ENCODE measurements around the gene GPR87.

The GPR87 gene

GRCh38 chr3:151316267-151316991 is at the start of gene GPR87:
GPR87 (minus strand) TSS chr3:151316820; CDS start chr3:151300100, 16,720 bp downstream.
- DNase-seq = no peak

GRCh38 chr3:151362751-151363174 is 46.1 kb upstream of the GPR87 start:
- DNase-seq = no peak

GRCh38 chr3:151357463-151357850 is 40.8 kb upstream of the GPR87 start:
- no peak for DNase-seq

GRCh38 chr3:151356794-151357462 is 40.3 kb upstream of the GPR87 start:
- no peak for DNase-seq

- no peak for DNase-seq
Measured at GRCh38 chr3:151351648-151352047, 35.0 kb upstream of the GPR87 start.

GRCh38 chr3:151351219-151351618 is 34.6 kb upstream of the GPR87 start:
- DNase-seq = no peak

GRCh38 chr3:151350656-151351055 is 34.0 kb upstream of the GPR87 start:
- no peak for DNase-seq

- no peak for DNase-seq
Measured at GRCh38 chr3:151347432-151347831, 30.8 kb upstream of the GPR87 start.

GRCh38 chr3:151346292-151346691 is 29.7 kb upstream of the GPR87 start:
- DNase-seq = no peak

- DNase-seq = no peak
Measured at GRCh38 chr3:151345859-151346258, 29.2 kb upstream of the GPR87 start.

GRCh38 chr3:151331696-151332095 is 15.1 kb upstream of the GPR87 start:
- no peak for DNase-seq

GRCh38 chr3:151330899-151331298 is 14.3 kb upstream of the GPR87 start:
- DNase-seq = no peak

GRCh38 chr3:151330379-151330778 is 13.8 kb upstream of the GPR87 start:
- DNase-seq = no peak

- no peak for DNase-seq
Measured at GRCh38 chr3:151329363-151329762, 12.7 kb upstream of the GPR87 start, which contains the start of gene P2RY13. P2RY13 (minus strand) TSS chr3:151329549; CDS start chr3:151329528, 21 bp downstream.

GRCh38 chr3:151328298-151328995 is 11.8 kb upstream of the GPR87 start:
- DNase-seq = no peak

- no peak for DNase-seq
Measured at GRCh38 chr3:151327571-151328198, 11.1 kb upstream of the GPR87 start.

- DNase-seq = no peak
Measured at GRCh38 chr3:151322511-151322910, 5.9 kb upstream of the GPR87 start.

GRCh38 chr3:151321526-151321925 is 4.9 kb upstream of the GPR87 start:
- DNase-seq = no peak

- no peak for DNase-seq
Measured at GRCh38 chr3:151320131-151320530, 3.5 kb upstream of the GPR87 start.

GRCh38 chr3:151319628-151320027 is 3.0 kb upstream of the GPR87 start:
- no peak for DNase-seq

GRCh38 chr3:151318991-151319390 is 2.4 kb upstream of the GPR87 start:
- no peak for DNase-seq

GRCh38 chr3:151318313-151318712 is 1.7 kb upstream of the GPR87 start:
- no peak for DNase-seq

GRCh38 chr3:151315846-151316245 is 774 bp downstream of the GPR87 start:
- DNase-seq = no peak

Data from activated CD4-positive, CD25-positive, alpha-beta regulatory T cell treated with anti-CD3 and anti-CD28 coated beads, Interleukin-2, amount 50 U/mL, for 72 hours (primary cell).